Muscle layer of duodenum (tissue), 2 donors: Measurements from ENCODE around the gene KIF15.

Experiments
- H3K27ac ChIP-seq: one replicate; pipeline ENCODE4 v1.7.0; 2013; ENCODE audit warnings: mild to moderate bottlenecking, low read length
- H3K27me3 ChIP-seq: one replicate; pipeline ENCODE4 v1.7.0; 2013; ENCODE audit warnings: low read depth, mild to moderate bottlenecking, control low read depth, low read length
- H3K36me3 ChIP-seq, 2 donors: one replicate each; pipeline ENCODE4 v1.7.0; 2013; ENCODE audit warnings: low read length in 2 of 2, control low read depth in 1 of 2, mild to moderate bottlenecking in 1 of 2; ENCODE audit not compliant: insufficient read depth in 2 of 2, control insufficient read depth in 1 of 2
- H3K4me1 ChIP-seq, 2 donors: one replicate each; pipeline ENCODE4 v1.7.0; 2013; ENCODE audit warnings: low read length in 2 of 2, mild to moderate bottlenecking in 2 of 2, control low read depth in 1 of 2, moderate library complexity in 1 of 2; ENCODE audit not compliant: insufficient read depth in 2 of 2, control insufficient read depth in 1 of 2
- H3K4me3 ChIP-seq, 2 donors: one replicate each; pipeline ENCODE4 v1.7.0; 2013; ENCODE audit warnings: low read length in 2 of 2, low read depth in 1 of 2, mild to moderate bottlenecking in 1 of 2
- H3K9me3 ChIP-seq, 2 donors: one replicate each; pipeline ENCODE4 v1.7.0; 2013; ENCODE audit warnings: low read length in 2 of 2, control low read depth in 1 of 2, mild to moderate bottlenecking in 1 of 2; ENCODE audit not compliant: control insufficient read depth in 1 of 2
- donor health status: healthy.

Gene KIF15, protein sequence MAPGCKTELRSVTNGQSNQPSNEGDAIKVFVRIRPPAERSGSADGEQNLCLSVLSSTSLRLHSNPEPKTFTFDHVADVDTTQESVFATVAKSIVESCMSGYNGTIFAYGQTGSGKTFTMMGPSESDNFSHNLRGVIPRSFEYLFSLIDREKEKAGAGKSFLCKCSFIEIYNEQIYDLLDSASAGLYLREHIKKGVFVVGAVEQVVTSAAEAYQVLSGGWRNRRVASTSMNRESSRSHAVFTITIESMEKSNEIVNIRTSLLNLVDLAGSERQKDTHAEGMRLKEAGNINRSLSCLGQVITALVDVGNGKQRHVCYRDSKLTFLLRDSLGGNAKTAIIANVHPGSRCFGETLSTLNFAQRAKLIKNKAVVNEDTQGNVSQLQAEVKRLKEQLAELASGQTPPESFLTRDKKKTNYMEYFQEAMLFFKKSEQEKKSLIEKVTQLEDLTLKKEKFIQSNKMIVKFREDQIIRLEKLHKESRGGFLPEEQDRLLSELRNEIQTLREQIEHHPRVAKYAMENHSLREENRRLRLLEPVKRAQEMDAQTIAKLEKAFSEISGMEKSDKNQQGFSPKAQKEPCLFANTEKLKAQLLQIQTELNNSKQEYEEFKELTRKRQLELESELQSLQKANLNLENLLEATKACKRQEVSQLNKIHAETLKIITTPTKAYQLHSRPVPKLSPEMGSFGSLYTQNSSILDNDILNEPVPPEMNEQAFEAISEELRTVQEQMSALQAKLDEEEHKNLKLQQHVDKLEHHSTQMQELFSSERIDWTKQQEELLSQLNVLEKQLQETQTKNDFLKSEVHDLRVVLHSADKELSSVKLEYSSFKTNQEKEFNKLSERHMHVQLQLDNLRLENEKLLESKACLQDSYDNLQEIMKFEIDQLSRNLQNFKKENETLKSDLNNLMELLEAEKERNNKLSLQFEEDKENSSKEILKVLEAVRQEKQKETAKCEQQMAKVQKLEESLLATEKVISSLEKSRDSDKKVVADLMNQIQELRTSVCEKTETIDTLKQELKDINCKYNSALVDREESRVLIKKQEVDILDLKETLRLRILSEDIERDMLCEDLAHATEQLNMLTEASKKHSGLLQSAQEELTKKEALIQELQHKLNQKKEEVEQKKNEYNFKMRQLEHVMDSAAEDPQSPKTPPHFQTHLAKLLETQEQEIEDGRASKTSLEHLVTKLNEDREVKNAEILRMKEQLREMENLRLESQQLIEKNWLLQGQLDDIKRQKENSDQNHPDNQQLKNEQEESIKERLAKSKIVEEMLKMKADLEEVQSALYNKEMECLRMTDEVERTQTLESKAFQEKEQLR (N-terminal part only)

GRCh38 chr3:44761424-44762169 lies at the start of gene KIF15, which contains the start of gene KIAA1143:
Gene KIF15 (plus strand): TSS chr3:44761794. CDS start chr3:44761866, 72 bp downstream.
Gene KIAA1143 (minus strand): TSS chr3:44761619. CDS start chr3:44761602, 17 bp downstream.
- Histone ChIP-seq H3K4me1 (peaks cover 0 to 16% of the 10 kb centered on the region in 2 donors), H3K36me3 (peaks cover 0 to 15% of the 10 kb centered on the region in 2 donors), H3K9me3 (peaks cover 0 to 3% of the 10 kb centered on the region in 2 donors), H3K27ac (peak within 1 kb of the TSS; percentile 86), H3K27me3 (no peaks in the 10 kb centered on the region), H3K4me3 (peak within 1 kb of the TSS; percentile 96 to 97)

DNA sequence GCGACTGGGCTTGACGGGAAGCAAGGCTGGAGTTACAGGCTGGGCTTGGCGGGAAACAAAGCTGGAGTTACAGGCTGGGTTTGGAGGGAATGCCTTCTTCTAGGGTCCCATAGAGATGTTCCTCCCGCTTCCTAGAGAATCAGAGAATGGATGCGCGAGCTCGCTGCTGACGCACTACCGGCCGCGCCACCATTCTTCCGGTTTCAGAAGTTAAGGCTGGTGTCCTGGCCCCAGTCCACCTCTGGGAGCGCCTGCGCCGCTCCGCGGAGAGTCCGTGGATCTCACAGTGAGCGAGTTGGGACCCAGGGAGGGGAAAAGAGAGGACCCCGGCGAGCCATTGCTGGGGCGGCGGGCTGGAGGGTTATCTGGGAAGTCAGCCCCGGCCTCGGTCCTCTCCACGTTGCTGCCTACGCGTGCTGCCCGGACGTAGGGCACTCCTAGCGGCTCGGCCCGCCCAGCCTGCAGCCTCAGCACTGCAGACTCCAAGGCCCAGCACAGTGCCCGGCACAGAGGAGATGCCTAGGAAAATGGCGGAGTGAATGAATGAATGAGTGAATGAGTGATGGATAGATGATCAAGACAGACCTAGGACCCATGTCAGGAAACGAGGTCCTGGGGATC lies 49.0 kb upstream of the KIF15 start, which contains the start of gene ZNF502:
TSS of gene ZNF502 (plus strand) at position 206 of the 621 bp plus-strand sequence. CDS start 7,602 bp downstream, outside the sequence.
- peaks cover 0 to 6% of the 10 kb centered on the region in 2 donors for H3K4me1 ChIP-seq
- H3K27me3 ChIP-seq, result no peaks in the 10 kb centered on the region
- H3K27ac ChIP-seq, result peak within 1 kb of the TSS; percentile 12
- peak within 1 kb of the TSS; percentile 71 to 95 for H3K4me3 ChIP-seq
- peaks cover 5 to 9% of the 10 kb centered on the region in 2 donors for H3K9me3 ChIP-seq
- peaks cover 0 to 26% of the 10 kb centered on the region in 2 donors for H3K36me3 ChIP-seq

DNA sequence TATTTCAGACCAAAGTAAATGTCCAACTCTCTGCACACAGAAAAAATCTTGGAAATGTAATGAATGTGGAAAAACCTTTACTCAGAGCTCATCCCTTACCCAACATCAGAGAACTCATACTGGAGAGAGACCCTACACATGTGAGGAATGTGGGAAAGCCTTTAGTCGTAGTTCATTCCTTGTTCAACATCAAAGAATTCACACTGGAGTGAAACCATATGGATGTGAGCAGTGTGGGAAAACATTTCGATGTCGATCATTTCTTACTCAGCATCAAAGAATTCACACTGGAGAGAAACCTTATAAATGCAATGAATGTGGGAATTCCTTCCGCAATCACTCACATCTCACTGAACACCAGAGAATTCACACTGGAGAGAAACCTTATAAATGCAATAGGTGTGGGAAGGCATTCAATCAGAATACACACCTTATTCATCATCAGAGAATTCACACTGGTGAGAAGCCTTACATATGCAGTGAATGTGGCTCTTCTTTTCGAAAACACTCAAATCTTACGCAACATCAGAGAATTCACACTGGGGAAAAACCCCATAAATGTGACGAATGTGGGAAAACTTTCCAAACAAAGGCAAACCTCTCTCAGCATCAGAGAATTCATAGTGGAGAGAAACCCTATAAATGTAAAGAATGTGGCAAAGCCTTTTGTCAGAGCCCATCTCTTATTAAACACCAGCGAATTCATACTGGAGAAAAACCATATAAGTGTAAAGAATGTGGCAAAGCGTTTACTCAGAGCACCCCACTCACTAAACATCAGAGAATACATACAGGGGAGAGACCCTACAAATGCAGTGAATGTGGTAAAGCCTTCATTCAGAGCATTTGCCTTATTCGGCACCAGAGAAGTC lies 40.1 kb upstream of the KIF15 start:
- H3K27ac ChIP-seq, result no peak overlapping the region
- H3K27me3 ChIP-seq, result no peaks in the 10 kb centered on the region
- H3K36me3 ChIP-seq, result peaks cover 27 to 76% of the 10 kb centered on the region in 2 donors
- peaks cover 66 to 90% of the 10 kb centered on the region in 2 donors for H3K9me3 ChIP-seq
- peak overlapping the region; percentile 41 to 53 for H3K4me3 ChIP-seq
- H3K4me1 ChIP-seq, result no peaks in the 10 kb centered on the region

DNA sequence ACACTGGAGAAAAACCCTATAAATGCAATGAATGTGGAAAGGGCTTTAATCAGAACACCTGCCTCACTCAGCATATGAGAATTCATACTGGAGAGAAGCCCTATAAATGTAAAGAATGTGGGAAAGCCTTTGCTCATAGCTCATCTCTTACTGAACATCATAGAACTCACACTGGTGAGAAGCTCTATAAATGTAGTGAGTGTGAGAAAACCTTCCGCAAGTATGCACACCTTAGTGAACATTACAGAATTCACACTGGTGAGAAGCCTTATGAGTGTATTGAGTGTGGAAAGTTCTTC lies 39.5 kb upstream of the KIF15 start:
- Histone ChIP-seq H3K4me1 (no peaks in the 10 kb centered on the region), H3K9me3 (peaks cover 63 to 88% of the 10 kb centered on the region in 2 donors), H3K27ac (no peak overlapping the region), H3K27me3 (no peaks in the 10 kb centered on the region), H3K36me3 (peaks cover 27 to 70% of the 10 kb centered on the region in 2 donors), H3K4me3 (peak overlapping the region; percentile 41 to 53)

- Histone ChIP-seq H3K27me3 (no peaks in the 10 kb centered on the region), H3K9me3 (peaks cover 55 to 57% of the 10 kb centered on the region in 2 donors), H3K4me3 (peak within 1 kb of the TSS; percentile 85 to 99), H3K36me3 (peaks cover 17 to 43% of the 10 kb centered on the region in 2 donors), H3K27ac (no peak within 1 kb of the TSS), H3K4me1 (peaks cover 0 to 14% of the 10 kb centered on the region in 2 donors)
Observed at GRCh38 chr3:44729384-44729910, 32.1 kb upstream of the KIF15 start, which contains the start of gene ZNF501. Gene ZNF501 (plus strand): TSS chr3:44729635. CDS start chr3:44734422, 4,787 bp downstream.

DNA sequence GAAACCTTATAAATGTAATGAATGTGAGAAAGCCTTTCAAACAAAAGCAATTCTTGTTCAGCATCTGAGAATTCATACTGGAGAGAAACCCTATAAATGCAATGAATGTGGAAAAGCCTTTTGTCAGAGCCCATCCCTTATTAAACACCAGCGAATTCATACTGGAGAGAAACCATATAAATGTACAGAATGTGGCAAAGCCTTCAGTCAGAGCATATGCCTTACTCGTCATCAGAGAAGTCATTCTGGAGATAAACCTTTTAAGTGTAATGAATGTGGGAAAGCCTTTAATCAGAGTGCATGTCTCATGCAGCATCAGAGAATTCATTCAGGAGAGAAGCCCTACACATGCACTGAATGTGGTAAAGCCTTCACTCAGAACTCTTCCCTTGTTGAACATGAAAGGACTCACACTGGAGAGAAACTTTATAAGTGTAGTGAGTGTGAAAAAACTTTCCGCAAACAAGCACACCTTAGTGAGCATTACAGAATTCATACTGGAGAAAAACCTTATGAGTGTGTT lies 26.9 kb upstream of the KIF15 start:
- Histone ChIP-seq H3K27me3 (no peaks in the 10 kb centered on the region), H3K9me3 (peaks cover 70 to 76% of the 10 kb centered on the region in 2 donors), H3K27ac (no peak overlapping the region), H3K4me1 (peaks cover 0 to 4% of the 10 kb centered on the region in 2 donors), H3K36me3 (peaks cover 21 to 71% of the 10 kb centered on the region in 2 donors), H3K4me3 (peak overlapping the region; percentile 24 to 99)

DNA sequence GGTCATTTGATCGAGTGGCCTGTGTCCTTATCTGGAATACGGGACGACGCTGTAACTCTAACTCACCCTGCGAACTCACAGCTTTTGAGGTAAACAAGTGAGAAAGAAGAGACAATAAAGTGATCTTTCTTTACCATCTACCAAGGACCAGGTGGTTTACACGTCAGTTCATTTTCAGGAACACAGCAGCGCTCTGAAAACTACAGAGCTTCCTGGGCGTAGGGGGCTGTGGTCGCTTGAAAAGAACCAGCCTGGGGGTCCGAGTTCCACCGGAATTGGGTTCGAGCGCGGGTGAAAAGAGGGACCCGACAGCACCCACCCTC lies 532 bp upstream of the KIF15 start:
- peak overlapping the region; percentile 96 to 97 for H3K4me3 ChIP-seq
- H3K9me3 ChIP-seq, result peaks cover 0 to 3% of the 10 kb centered on the region in 2 donors
- peaks cover 0 to 15% of the 10 kb centered on the region in 2 donors for H3K36me3 ChIP-seq
- H3K4me1 ChIP-seq, result peaks cover 0 to 16% of the 10 kb centered on the region in 2 donors
- no peaks in the 10 kb centered on the region for H3K27me3 ChIP-seq
- H3K27ac ChIP-seq, result peak overlapping the region; percentile 86

DNA sequence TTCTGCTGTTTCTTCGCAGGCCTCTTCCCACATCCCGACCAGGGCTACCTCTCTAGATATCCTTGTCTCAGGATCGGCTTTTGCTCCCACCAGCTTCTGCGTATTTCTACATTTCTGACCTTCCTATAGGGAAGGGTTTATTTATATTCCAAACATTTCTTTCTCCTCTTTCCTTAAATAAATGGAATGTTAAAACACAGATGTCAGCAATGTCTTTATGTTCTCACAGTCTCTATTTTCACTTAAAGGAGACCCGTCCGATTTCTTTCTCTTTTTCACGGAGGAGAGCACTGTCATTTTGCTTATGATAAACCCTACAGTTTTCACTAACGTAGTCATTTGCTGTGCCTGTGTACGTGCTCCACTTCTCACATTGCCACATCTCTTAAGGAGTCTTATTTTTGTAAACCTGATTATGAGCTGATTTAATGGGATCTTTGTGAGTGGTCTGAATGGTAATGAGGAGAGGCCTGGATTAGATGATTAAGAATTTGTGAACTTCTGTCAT lies 630 bp downstream of the KIF15 start:
- peaks cover 0 to 16% of the 10 kb centered on the region in 2 donors for H3K4me1 ChIP-seq
- H3K27ac ChIP-seq, result no peak overlapping the region
- peaks cover 0 to 15% of the 10 kb centered on the region in 2 donors for H3K36me3 ChIP-seq
- peaks cover 0 to 3% of the 10 kb centered on the region in 2 donors for H3K9me3 ChIP-seq
- H3K27me3 ChIP-seq, result no peaks in the 10 kb centered on the region
- H3K4me3 ChIP-seq, result peak overlapping the region; percentile 96 to 97

DNA sequence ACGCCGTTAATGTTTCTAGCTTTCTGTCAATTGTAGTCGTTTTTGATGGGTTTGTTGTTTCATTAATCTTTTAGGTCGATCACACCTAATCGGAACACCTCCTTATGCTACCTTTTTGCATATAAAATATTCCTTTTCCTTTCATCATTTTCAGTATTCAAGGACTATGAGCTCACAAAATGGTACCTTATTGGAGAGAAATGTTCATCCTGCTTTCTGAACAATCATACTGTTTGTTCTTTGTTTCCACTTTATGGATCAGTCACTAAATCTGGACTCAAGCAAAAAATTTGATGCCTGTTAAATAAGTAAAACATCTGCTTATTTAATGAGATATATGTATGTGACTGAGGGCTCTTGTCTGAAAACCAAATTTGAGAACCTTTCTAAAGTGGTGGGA lies 1.1 kb downstream of the KIF15 start:
- H3K4me3 ChIP-seq, result peak overlapping the region; percentile 96 to 97
- peaks cover 0 to 3% of the 10 kb centered on the region in 2 donors for H3K9me3 ChIP-seq
- H3K27ac ChIP-seq, result no peak overlapping the region
- H3K27me3 ChIP-seq, result no peaks in the 10 kb centered on the region
- H3K36me3 ChIP-seq, result peaks cover 0 to 15% of the 10 kb centered on the region in 2 donors
- H3K4me1 ChIP-seq, result peaks cover 0 to 16% of the 10 kb centered on the region in 2 donors
